Large intestine (tissue), 3 donors: ENCODE data around the gene USP13. TPM values are rescaled to one million over a fixed set of nuclear protein-coding genes. Genes with fewer than 3 reads are reported as not detected.
"Not testable (repeated sequence)": the region's sequence is repeated elsewhere in the genome, so short reads cannot be mapped to it uniquely, and the experiment has no call there.

Experiments
- DNase-seq, 2 donors: peaks; one replicate each; pipeline versions ENCODE4 v3.0.0 to v3.0.0-alpha.2; 2013
- H3K27ac ChIP-seq: one replicate; pipeline ENCODE4 v1.5.1; 2013; ENCODE audit warnings: low read length
- H3K27me3 ChIP-seq: 2 replicates; pipeline ENCODE4 v1.6.1; 2013; ENCODE audit warnings: low read length; ENCODE audit not compliant: control insufficient read depth, insufficient read depth
- H3K36me3 ChIP-seq: 2 replicates; pipeline ENCODE4 v1.6.1; 2013; ENCODE audit warnings: low read length; ENCODE audit not compliant: control insufficient read depth, insufficient read depth
- H3K4me1 ChIP-seq: one replicate; pipeline ENCODE4 v1.6.1; 2013; ENCODE audit warnings: low read length; ENCODE audit not compliant: control insufficient read depth, insufficient read depth
- H3K4me3 ChIP-seq: one replicate; pipeline ENCODE4 v1.5.1; 2013; ENCODE audit warnings: low read length
- H3K9me3 ChIP-seq: one replicate; pipeline ENCODE4 v1.6.1; 2013; ENCODE audit warnings: mild to moderate bottlenecking, low read depth, low read length, moderate library complexity; ENCODE audit not compliant: control insufficient read depth
- WGBS: methylation state at CpG from one replicate; pipeline ENCODE4 v1.1.5; 2013; ENCODE audit warnings: low lambda C conversion rate; ENCODE audit not compliant: insufficient coverage; 5-methylcytosine and 5-hydroxymethylcytosine counted together
- polyA plus RNA-seq: library from polyadenylated mRNA; unstranded; fragments of 120-200 nt; gene quantifications from one replicate; pipeline ENCODE4 v1.2.1, GENCODE V29; 2013

USP13 gene
- polyA plus RNA-seq, 1 donor, result 4.7 TPM

GRCh38 chr3:179750720-179751328 lies 98.0 kb downstream of the USP13 start:
- no peak for DNase-seq
- H3K4me3 ChIP-seq, result no peak overlapping the region
- WGBS, result no CpG with 5 or more reads among the region's 6 CpGs
- H3K27me3 ChIP-seq, result no peaks in the 10 kb centered on the region
- no peak overlapping the region for H3K27ac ChIP-seq
- no peaks in the 10 kb centered on the region for H3K9me3 ChIP-seq
- H3K36me3 ChIP-seq, result peaks cover 2% of the 10 kb centered on the region
- no peaks in the 10 kb centered on the region for H3K4me1 ChIP-seq

GRCh38 chr3:179760944-179761343 lies 108.1 kb downstream of the USP13 start:
- no peak overlapping the region for H3K27ac ChIP-seq
- no peak overlapping the region for H3K4me3 ChIP-seq
- H3K36me3 ChIP-seq, result peaks cover 8% of the 10 kb centered on the region
- H3K9me3 ChIP-seq, result no peaks in the 10 kb centered on the region
- DNase-seq, result no peak
- H3K4me1 ChIP-seq, result no peaks in the 10 kb centered on the region
- no peaks in the 10 kb centered on the region for H3K27me3 ChIP-seq
- WGBS, result no CpG with 5 or more reads among the region's 8 CpGs

- DNase-seq, result no peak
- H3K4me3 ChIP-seq, result no peak overlapping the region
- 92% methylated on average over 2 of the region's 2 CpGs for WGBS
- H3K27me3 ChIP-seq, result no peaks in the 10 kb centered on the region
- no peaks in the 10 kb centered on the region for H3K4me1 ChIP-seq
- H3K27ac ChIP-seq, result no peak overlapping the region
- no peaks in the 10 kb centered on the region for H3K9me3 ChIP-seq
- H3K36me3 ChIP-seq, result peaks cover 15% of the 10 kb centered on the region
Observed at GRCh38 chr3:179765396-179765795, 112.6 kb downstream of the USP13 start.

- H3K36me3 ChIP-seq, result peaks cover 9% of the 10 kb centered on the region
- H3K4me3 ChIP-seq, result no peak overlapping the region
- WGBS, result no CpG with 5 or more reads among the region's 4 CpGs
- H3K27ac ChIP-seq, result no peak overlapping the region
- no peaks in the 10 kb centered on the region for H3K27me3 ChIP-seq
- H3K9me3 ChIP-seq, result no peaks in the 10 kb centered on the region
- H3K4me1 ChIP-seq, result no peaks in the 10 kb centered on the region
- DNase-seq, result no peak
Observed at GRCh38 chr3:179766416-179767133, 113.7 kb downstream of the USP13 start.

- H3K27me3 ChIP-seq, result no peaks in the 10 kb centered on the region
- no peaks in the 10 kb centered on the region for H3K9me3 ChIP-seq
- no CpG with 5 or more reads among the region's 3 CpGs for WGBS
- peak in 1 of 2 donors; percentile 11 for DNase-seq
- peaks cover 11% of the 10 kb centered on the region for H3K36me3 ChIP-seq
- H3K4me1 ChIP-seq, result no peaks in the 10 kb centered on the region
- no peak overlapping the region for H3K4me3 ChIP-seq
- no peak overlapping the region for H3K27ac ChIP-seq
Observed at GRCh38 chr3:179768080-179768479, 115.2 kb downstream of the USP13 start.

GRCh38 chr3:179769411-179770247 lies 116.8 kb downstream of the USP13 start:
- 67% methylated on average over 3 of the region's 9 CpGs for WGBS
- no peaks in the 10 kb centered on the region for H3K9me3 ChIP-seq
- no peak for DNase-seq
- no peak overlapping the region for H3K4me3 ChIP-seq
- no peaks in the 10 kb centered on the region for H3K4me1 ChIP-seq
- no peak overlapping the region for H3K27ac ChIP-seq
- H3K36me3 ChIP-seq, result peaks cover 12% of the 10 kb centered on the region
- H3K27me3 ChIP-seq, result no peaks in the 10 kb centered on the region

- H3K4me1 ChIP-seq, result no peaks in the 10 kb centered on the region
- 88% methylated on average over 2 of the region's 4 CpGs for WGBS
- H3K27ac ChIP-seq, result no peak overlapping the region
- H3K9me3 ChIP-seq, result peaks cover 8% of the 10 kb centered on the region
- peaks cover 9% of the 10 kb centered on the region for H3K36me3 ChIP-seq
- DNase-seq, result no peak
- no peaks in the 10 kb centered on the region for H3K27me3 ChIP-seq
- no peak overlapping the region for H3K4me3 ChIP-seq
Observed at GRCh38 chr3:179771797-179772196, 119.0 kb downstream of the USP13 start.

- peaks cover 6% of the 10 kb centered on the region for H3K36me3 ChIP-seq
- no peak for DNase-seq
- H3K4me1 ChIP-seq, result no peaks in the 10 kb centered on the region
- no CpG with 5 or more reads among the region's 5 CpGs for WGBS
- H3K27me3 ChIP-seq, result no peaks in the 10 kb centered on the region
- H3K4me3 ChIP-seq, result no peak overlapping the region
- peaks cover 8% of the 10 kb centered on the region for H3K9me3 ChIP-seq
- no peak overlapping the region for H3K27ac ChIP-seq
Observed at GRCh38 chr3:179772297-179772696, 119.5 kb downstream of the USP13 start.

GRCh38 chr3:179775416-179776122 lies 122.7 kb downstream of the USP13 start:
- Histone ChIP-seq H3K27ac (no peak overlapping the region), H3K9me3 (peaks cover 8% of the 10 kb centered on the region), H3K36me3 (peaks cover 5% of the 10 kb centered on the region), H3K4me3 (no peak overlapping the region), H3K4me1 (no peaks in the 10 kb centered on the region), H3K27me3 (no peaks in the 10 kb centered on the region)
- WGBS, result no CpG with 5 or more reads among the region's 28 CpGs
- DNase-seq, result peak in 1 of 2 donors; percentile 4

GRCh38 chr3:179782841-179783240 lies 130.0 kb downstream of the USP13 start:
- H3K9me3 ChIP-seq, H3K27ac ChIP-seq, H3K27me3 ChIP-seq, DNase-seq, H3K36me3 ChIP-seq, H3K4me1 ChIP-seq, H3K4me3 ChIP-seq: not testable (repeated sequence)
- 100% methylated on average over 2 of the region's 5 CpGs for WGBS
